Measurements from ENCODE around the gene LMNB1. TPM values are rescaled to one million over a fixed set of nuclear protein-coding genes. Genes with fewer than 3 reads are reported as not detected.

Gene LMNB1
- total and polyA plus RNA-seq, 2 of the 13 experiments (the other 11 are each of a cell fraction or from before 2014, with no cell fraction given): 12.5 to 159 TPM

DNA sequence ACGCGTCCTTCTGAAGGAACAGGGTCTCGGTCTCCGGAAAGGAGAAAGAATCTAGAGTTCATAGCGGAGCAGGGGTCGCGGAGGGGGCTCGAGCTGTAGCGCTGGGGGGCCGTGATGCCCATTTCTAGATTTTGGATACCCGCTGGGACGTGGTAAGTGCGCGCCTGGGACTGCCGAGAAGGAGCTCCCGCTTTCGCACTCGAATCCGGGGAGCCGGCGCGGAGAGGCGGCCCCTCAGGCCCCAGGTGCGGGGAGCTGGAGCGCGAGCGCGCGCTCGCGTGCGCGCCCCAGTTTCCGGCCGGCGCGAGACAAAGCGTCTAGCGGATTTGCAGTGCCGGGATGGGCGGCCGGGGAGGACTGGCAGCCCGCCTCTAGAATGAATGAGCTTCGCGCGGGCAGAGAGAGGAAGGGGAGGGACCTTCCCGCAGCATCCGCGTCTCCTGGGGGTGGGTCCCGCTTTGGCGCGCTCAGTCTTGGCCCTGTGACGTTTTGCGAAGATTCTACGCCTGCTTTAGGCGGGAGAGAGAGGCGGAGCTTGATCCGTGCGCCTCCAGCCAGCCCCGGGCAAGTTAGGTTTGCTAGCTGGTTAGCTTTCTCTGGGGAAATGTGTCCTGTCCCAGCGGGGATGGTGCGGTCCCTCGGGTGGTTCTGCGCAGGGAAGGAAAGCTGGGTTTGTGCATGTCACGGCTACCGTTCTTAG lies 1.2 kb downstream of the LMNB1 start (continued):
- TF ChIP-seq, protein P1, sequence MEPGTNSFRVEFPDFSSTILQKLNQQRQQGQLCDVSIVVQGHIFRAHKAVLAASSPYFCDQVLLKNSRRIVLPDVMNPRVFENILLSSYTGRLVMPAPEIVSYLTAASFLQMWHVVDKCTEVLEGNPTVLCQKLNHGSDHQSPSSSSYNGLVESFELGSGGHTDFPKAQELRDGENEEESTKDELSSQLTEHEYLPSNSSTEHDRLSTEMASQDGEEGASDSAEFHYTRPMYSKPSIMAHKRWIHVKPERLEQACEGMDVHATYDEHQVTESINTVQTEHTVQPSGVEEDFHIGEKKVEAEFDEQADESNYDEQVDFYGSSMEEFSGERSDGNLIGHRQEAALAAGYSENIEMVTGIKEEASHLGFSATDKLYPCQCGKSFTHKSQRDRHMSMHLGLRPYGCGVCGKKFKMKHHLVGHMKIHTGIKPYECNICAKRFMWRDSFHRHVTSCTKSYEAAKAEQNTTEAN (CRISPR knock-in tag; conservative IDR thresholded peaks at IDR 0.05): no peak
- TF ChIP-seq CERS6 (CRISPR knock-in tag; IDR thresholded peaks at IDR 0.05) (no peak), ZNF747 (CRISPR knock-in tag; IDR thresholded peaks at IDR 0.05; ENCODE audit: borderline replicate concordance) (no peak), DMTF1 (CRISPR knock-in tag; IDR thresholded peaks at IDR 0.05) (no peak), BCLAF1 (IDR thresholded peaks at IDR 0.05) (no peak), ARID2 (CRISPR knock-in tag; IDR thresholded peaks at IDR 0.05; ENCODE audit: borderline replicate concordance) (no peak), TRAFD1 (CRISPR knock-in tag; IDR thresholded peaks at IDR 0.05; ENCODE audit: borderline replicate concordance) (no peak), HOXD1 (CRISPR knock-in tag; IDR thresholded peaks at IDR 0.05) (no peak), ZNF552 (CRISPR knock-in tag; IDR thresholded peaks at IDR 0.05; ENCODE audit: borderline replicate concordance) (no peak; the same call in 1 of the 2 replicates), NR2F6 (IDR thresholded peaks at IDR 0.05) (no peak), NR2F6 (CRISPR knock-in tag; IDR thresholded peaks at IDR 0.05) (no peak), EED (CRISPR knock-in tag; IDR thresholded peaks at IDR 0.05) (no peak), ZNF530 (CRISPR knock-in tag; IDR thresholded peaks at IDR 0.05; ENCODE audit: low read depth) (no peak), ZNF451 (CRISPR knock-in tag; IDR thresholded peaks at IDR 0.05) (no peak)
- TF ChIP-seq, protein P2, sequence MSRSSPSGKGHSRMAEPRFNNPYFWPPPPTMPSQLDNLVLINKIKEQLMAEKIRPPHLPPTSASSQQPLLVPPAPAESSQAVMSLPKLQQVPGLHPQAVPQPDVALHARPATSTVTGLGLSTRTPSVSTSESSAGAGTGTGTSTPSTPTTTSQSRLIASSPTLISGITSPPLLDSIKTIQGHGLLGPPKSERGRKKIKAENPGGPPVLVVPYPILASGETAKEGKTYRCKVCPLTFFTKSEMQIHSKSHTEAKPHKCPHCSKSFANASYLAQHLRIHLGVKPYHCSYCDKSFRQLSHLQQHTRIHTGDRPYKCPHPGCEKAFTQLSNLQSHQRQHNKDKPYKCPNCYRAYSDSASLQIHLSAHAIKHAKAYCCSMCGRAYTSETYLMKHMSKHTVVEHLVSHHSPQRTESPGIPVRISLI (CRISPR knock-in tag; IDR thresholded peaks at IDR 0.05; ENCODE audit: borderline replicate concordance): no peak
- TF ChIP-seq, protein P3, sequence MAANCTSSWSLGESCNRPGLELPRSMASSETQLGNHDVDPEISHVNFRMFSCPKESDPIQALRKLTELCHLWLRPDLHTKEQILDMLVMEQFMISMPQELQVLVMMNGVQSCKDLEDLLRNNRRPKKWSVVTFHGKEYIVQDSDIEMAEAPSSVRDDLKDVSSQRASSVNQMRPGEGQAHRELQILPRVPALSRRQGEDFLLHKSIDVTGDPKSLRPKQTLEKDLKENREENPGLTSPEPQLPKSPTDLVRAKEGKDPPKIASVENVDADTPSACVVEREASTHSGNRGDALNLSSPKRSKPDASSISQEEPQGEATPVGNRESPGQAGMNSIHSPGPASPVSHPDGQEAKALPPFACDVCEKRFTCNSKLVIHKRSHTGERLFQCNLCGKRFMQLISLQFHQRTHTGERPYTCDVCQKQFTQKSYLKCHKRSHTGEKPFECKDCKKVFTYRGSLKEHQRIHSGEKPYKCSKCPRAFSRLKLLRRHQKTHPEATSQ (CRISPR knock-in tag; IDR thresholded peaks at IDR 0.05; ENCODE audit: borderline replicate concordance): 0 out of 2 replicates have a peak, but pooled peaks have one; percentile 49
